ENCODE measurements around the gene FAM89B. TPM values are rescaled to one million over a fixed set of nuclear protein-coding genes. Genes with fewer than 3 reads are reported as not detected.

Gene FAM89B
- total RNA-seq, 1 donor from 2014 or later, result 47.5 TPM

- H3K27ac Mint-ChIP-seq (ENCODE audit: unreplicated experiment), result peak within 1 kb of the TSS; percentile 90
- TF ChIP-seq EZH2 (IDR thresholded peaks at IDR 0.05; ENCODE audit: insufficient read depth, low read length) (no peak), CTCF (IDR thresholded peaks at IDR 0.05; ENCODE audit: insufficient read depth, low read depth, low read length) (no peak)
- Histone ChIP-seq H2AFZ (ENCODE audit: low read depth, low read length) (no peak within 1 kb of the TSS), H3K4me2 (ENCODE audit: low read length) (peak within 1 kb of the TSS; percentile 94), H3K4me3 (ENCODE audit: insufficient read depth, low read depth, low read length) (peak within 1 kb of the TSS; percentile 58), H3K4me1 (ENCODE audit: insufficient read depth, low read length) (peaks cover 67% of the 10 kb centered on the region), H3K27me3 (ENCODE audit: insufficient read depth, low read length) (no peaks in the 10 kb centered on the region), H3K79me2 (ENCODE audit: insufficient read depth, low read length) (peaks cover 37% of the 10 kb centered on the region), H3K9ac (ENCODE audit: low read length) (peak within 1 kb of the TSS; percentile 84), H3K27ac (ENCODE audit: low read depth, low read length) (peak within 1 kb of the TSS; percentile 92), H4K20me1 (ENCODE audit: insufficient read depth, low read length) (peaks cover 24% of the 10 kb centered on the region), H3K36me3 (ENCODE audit: insufficient read depth, low read length) (no peaks in the 10 kb centered on the region), H3K9me3 (ENCODE audit: insufficient read depth, low read depth, low read length) (no peaks in the 10 kb centered on the region)
- peaks cover 30% of the 10 kb centered on the region for H3K4me1 Mint-ChIP-seq (ENCODE audit: low read depth, unreplicated experiment)
- peak within 1 kb of the TSS; percentile 83 for H3K4me3 Mint-ChIP-seq (ENCODE audit: unreplicated experiment)
- DNase-seq (ENCODE audit: low read depth), result peak; percentile 68
- FAIRE-seq, result no peak
- peaks cover 2% of the 10 kb centered on the region for H3K36me3 Mint-ChIP-seq (ENCODE audit: low read depth, unreplicated experiment)
- no peaks in the 10 kb centered on the region for H3K9me3 Mint-ChIP-seq (ENCODE audit: unreplicated experiment)
- H3K27me3 Mint-ChIP-seq (ENCODE audit: low read depth, unreplicated experiment), result peaks cover 9% of the 10 kb centered on the region
Observed at GRCh38 chr11:65558002-65558929, 14.1 kb upstream of the FAM89B start, which contains the start of gene LTBP3. Gene LTBP3, minus strand, starts transcription at chr11:65558359. Its CDS starts 400 bp downstream, at chr11:65557959.

- Histone ChIP-seq H3K4me3 (ENCODE audit: insufficient read depth, low read depth, low read length) (no peak overlapping the region), H3K4me1 (ENCODE audit: insufficient read depth, low read length) (peaks cover 64% of the 10 kb centered on the region), H4K20me1 (ENCODE audit: insufficient read depth, low read length) (peaks cover 21% of the 10 kb centered on the region), H3K9me3 (ENCODE audit: insufficient read depth, low read depth, low read length) (no peaks in the 10 kb centered on the region), H3K9ac (ENCODE audit: low read length) (peak overlapping the region; percentile 84), H2AFZ (ENCODE audit: low read depth, low read length) (no peak overlapping the region), H3K4me2 (ENCODE audit: low read length) (peak overlapping the region; percentile 94), H3K27ac (ENCODE audit: low read depth, low read length) (peak overlapping the region; percentile 92), H3K27me3 (ENCODE audit: insufficient read depth, low read length) (no peaks in the 10 kb centered on the region), H3K79me2 (ENCODE audit: insufficient read depth, low read length) (peaks cover 34% of the 10 kb centered on the region), H3K36me3 (ENCODE audit: insufficient read depth, low read length) (no peaks in the 10 kb centered on the region)
- H3K27ac Mint-ChIP-seq (ENCODE audit: unreplicated experiment), result peak overlapping the region; percentile 53
- peaks cover 30% of the 10 kb centered on the region for H3K4me1 Mint-ChIP-seq (ENCODE audit: low read depth, unreplicated experiment)
- DNase-seq (ENCODE audit: low read depth) (peak; percentile 50), FAIRE-seq (no peak)
- peak overlapping the region; percentile 66 for H3K4me3 Mint-ChIP-seq (ENCODE audit: unreplicated experiment)
- peaks cover 9% of the 10 kb centered on the region for H3K27me3 Mint-ChIP-seq (ENCODE audit: low read depth, unreplicated experiment)
- TF ChIP-seq CTCF (IDR thresholded peaks at IDR 0.05; ENCODE audit: insufficient read depth, low read depth, low read length) (no peak), EZH2 (IDR thresholded peaks at IDR 0.05; ENCODE audit: insufficient read depth, low read length) (no peak)
- H3K9me3 Mint-ChIP-seq (ENCODE audit: unreplicated experiment), result no peaks in the 10 kb centered on the region
- H3K36me3 Mint-ChIP-seq (ENCODE audit: low read depth, unreplicated experiment), result peaks cover 2% of the 10 kb centered on the region
Observed at GRCh38 chr11:65558930-65559509, 13.3 kb upstream of the FAM89B start.

All from astrocyte (in vitro differentiated cells and primary cell).